ENCODE measurements around the gene CACNA1D. TPM values are rescaled to one million over a fixed set of nuclear protein-coding genes. Genes with fewer than 3 reads are reported as not detected.

The CACNA1D gene
- total and polyA plus RNA-seq, 2 donors (not counting 3 experiments of a cell fraction or from before 2014, with no cell fraction given) = 0.06 TPM; not detected in 1

DNA sequence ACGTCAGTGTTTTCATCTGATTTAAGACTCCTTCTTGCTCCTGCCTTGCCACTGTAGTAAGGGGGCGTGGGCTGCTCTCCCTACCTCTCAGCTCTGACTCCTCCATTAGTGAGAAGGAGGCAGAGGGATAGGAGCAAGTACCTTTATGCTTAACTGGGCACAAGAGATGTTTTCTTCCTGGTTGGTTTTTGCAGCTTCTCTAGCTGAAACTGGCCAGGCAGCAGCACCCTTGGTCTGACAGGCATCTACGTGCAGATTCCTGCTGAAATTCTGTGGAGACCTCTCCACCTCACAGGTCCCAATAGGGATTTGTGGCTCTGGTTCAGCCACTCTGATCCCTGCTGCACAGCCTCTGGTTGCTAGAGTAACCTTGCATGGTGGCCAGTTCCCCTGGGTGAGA is 132.5 kb downstream of the CACNA1D start:
- TF ChIP-seq MYC (IDR thresholded peaks at IDR 0.05; ENCODE audit: low read depth, low read length) = no peak
- ChIA-PET POLR2A (no interaction called here), CTCF (no interaction called here)
- Histone ChIP-seq H3K4me3 (replicated peaks in 1 of 3; ENCODE audit: insufficient read depth in 1 of 3, low read depth in 1 of 3, low read length in 3 of 3) (no peak overlapping the region), H3K9me1 (replicated peaks; ENCODE audit: control insufficient read depth, extremely low read depth, insufficient read depth, low read length) (no peaks in the 10 kb centered on the region), H4K20me1 (replicated peaks; ENCODE audit: control insufficient read depth, extremely low read depth, insufficient read depth, low read length) (no peaks in the 10 kb centered on the region), H2AFZ (ENCODE audit: low read depth, low read length) (no peak overlapping the region), H3K4me1 (ENCODE audit: control insufficient read depth, extremely low read depth, insufficient read depth, low read length) (no peaks in the 10 kb centered on the region), H3K9me3 (replicated peaks; ENCODE audit: control insufficient read depth, insufficient read depth, low read length) (no peaks in the 10 kb centered on the region), H3K36me3 (ENCODE audit: control insufficient read depth in 2 of 2, extremely low read depth in 1 of 2, insufficient read depth in 2 of 2, low read length in 2 of 2) (no peaks in the 10 kb centered on the region), H3K4me2 (ENCODE audit: insufficient read depth, low read length) (no peak overlapping the region), H3K9ac (replicated peaks; ENCODE audit: extremely low read depth, insufficient read depth, low read length) (no peak overlapping the region), H3K79me2 (ENCODE audit: control insufficient read depth, insufficient read depth, low read length) (no peaks in the 10 kb centered on the region), H3K27ac (ENCODE audit: insufficient read depth, low read depth, low read length) (no peak overlapping the region), H3K27me3 (ENCODE audit: control insufficient read depth in 2 of 2, insufficient read depth in 2 of 2, low read length in 2 of 2) (no peaks in the 10 kb centered on the region)
- no TSS peak for BruUV-seq (replicated peaks)
- no peak for DNase-seq (ENCODE audit: low read depth, low spot score)
- dilution Hi-C loops (cut with MboI; ENCODE audit: extremely low pct_ligation_motif_present, low sequenced_read_pairs) (no loop called here), intact Hi-C loops (cut with micrococcal nuclease) (no loop called here)
- FAIRE-seq = no peak

- CTCF ChIA-PET = no interaction called here
- FAIRE-seq (no peak), DNase-seq (ENCODE audit: low read depth, low spot score) (no peak)
- TF ChIP-seq FOS (IDR thresholded peaks at IDR 0.05; ENCODE audit: borderline replicate concordance, insufficient read depth, low read length) (no peak), POLR2A (IDR thresholded peaks at IDR 0.05; ENCODE audit: low read depth, low read length) (no peak), MAX (IDR thresholded peaks at IDR 0.05; ENCODE audit: insufficient read depth, insufficient read length) (no peak), MYC (IDR thresholded peaks at IDR 0.05; ENCODE audit: low read depth, low read length) (no peak)
- TF ChIP-seq, protein P1, sequence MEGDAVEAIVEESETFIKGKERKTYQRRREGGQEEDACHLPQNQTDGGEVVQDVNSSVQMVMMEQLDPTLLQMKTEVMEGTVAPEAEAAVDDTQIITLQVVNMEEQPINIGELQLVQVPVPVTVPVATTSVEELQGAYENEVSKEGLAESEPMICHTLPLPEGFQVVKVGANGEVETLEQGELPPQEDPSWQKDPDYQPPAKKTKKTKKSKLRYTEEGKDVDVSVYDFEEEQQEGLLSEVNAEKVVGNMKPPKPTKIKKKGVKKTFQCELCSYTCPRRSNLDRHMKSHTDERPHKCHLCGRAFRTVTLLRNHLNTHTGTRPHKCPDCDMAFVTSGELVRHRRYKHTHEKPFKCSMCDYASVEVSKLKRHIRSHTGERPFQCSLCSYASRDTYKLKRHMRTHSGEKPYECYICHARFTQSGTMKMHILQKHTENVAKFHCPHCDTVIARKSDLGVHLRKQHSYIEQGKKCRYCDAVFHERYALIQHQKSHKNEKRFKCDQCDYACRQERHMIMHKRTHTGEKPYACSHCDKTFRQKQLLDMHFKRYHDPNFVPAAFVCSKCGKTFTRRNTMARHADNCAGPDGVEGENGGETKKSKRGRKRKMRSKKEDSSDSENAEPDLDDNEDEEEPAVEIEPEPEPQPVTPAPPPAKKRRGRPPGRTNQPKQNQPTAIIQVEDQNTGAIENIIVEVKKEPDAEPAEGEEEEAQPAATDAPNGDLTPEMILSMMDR (IDR thresholded peaks at IDR 0.05; ENCODE audit: extremely low read depth in 1 of 2, insufficient read depth in 1 of 2, low read depth in 1 of 2, low read length in 2 of 2) = no peak
- no peaks in the 10 kb centered on the region for H4K20me1 ChIP-seq (replicated peaks; ENCODE audit: control insufficient read depth, extremely low read depth, insufficient read depth, low read length)
- POLR2A ChIA-PET = no interaction called here
- H3K27me3 ChIP-seq (ENCODE audit: control insufficient read depth in 2 of 2, insufficient read depth in 2 of 2, low read length in 2 of 2) = no peaks in the 10 kb centered on the region
- BruUV-seq (replicated peaks) = no TSS peak
- no peak overlapping the region for H2AFZ ChIP-seq (ENCODE audit: low read depth, low read length)
- no peak overlapping the region for H3K4me2 ChIP-seq (ENCODE audit: insufficient read depth, low read length)
- dilution Hi-C loops (cut with MboI; ENCODE audit: extremely low pct_ligation_motif_present, low sequenced_read_pairs) = no loop called here
- intact Hi-C loops (cut with micrococcal nuclease) = no loop called here
- no peaks in the 10 kb centered on the region for H3K36me3 ChIP-seq (ENCODE audit: control insufficient read depth in 2 of 2, extremely low read depth in 1 of 2, insufficient read depth in 2 of 2, low read length in 2 of 2)
- H3K4me1 ChIP-seq (ENCODE audit: control insufficient read depth, extremely low read depth, insufficient read depth, low read length) = no peaks in the 10 kb centered on the region
- H3K9me3 ChIP-seq (replicated peaks; ENCODE audit: control insufficient read depth, insufficient read depth, low read length) = no peaks in the 10 kb centered on the region
- no peak overlapping the region for H3K4me3 ChIP-seq (replicated peaks in 1 of 3; ENCODE audit: insufficient read depth in 1 of 3, low read depth in 1 of 3, low read length in 3 of 3)
- no peaks in the 10 kb centered on the region for H3K79me2 ChIP-seq (ENCODE audit: control insufficient read depth, insufficient read depth, low read length)
- H3K9ac ChIP-seq (replicated peaks; ENCODE audit: extremely low read depth, insufficient read depth, low read length) = no peak overlapping the region
- no peaks in the 10 kb centered on the region for H3K9me1 ChIP-seq (replicated peaks; ENCODE audit: control insufficient read depth, extremely low read depth, insufficient read depth, low read length)
- no peak overlapping the region for H3K27ac ChIP-seq (ENCODE audit: insufficient read depth, low read depth, low read length)
These were observed 134.4 kb downstream of the CACNA1D start for GRCh38 chr3:53628536-53629401.
